ENCODE data around the gene MKNK2. TPM values are rescaled to one million over a fixed set of nuclear protein-coding genes. Genes with fewer than 3 reads are reported as not detected.

Gene MKNK2
- total and polyA plus RNA-seq, 2 of the 13 experiments (the other 11 are each of a cell fraction or from before 2014, with no cell fraction given) = 44.9 to 112 TPM

DNA sequence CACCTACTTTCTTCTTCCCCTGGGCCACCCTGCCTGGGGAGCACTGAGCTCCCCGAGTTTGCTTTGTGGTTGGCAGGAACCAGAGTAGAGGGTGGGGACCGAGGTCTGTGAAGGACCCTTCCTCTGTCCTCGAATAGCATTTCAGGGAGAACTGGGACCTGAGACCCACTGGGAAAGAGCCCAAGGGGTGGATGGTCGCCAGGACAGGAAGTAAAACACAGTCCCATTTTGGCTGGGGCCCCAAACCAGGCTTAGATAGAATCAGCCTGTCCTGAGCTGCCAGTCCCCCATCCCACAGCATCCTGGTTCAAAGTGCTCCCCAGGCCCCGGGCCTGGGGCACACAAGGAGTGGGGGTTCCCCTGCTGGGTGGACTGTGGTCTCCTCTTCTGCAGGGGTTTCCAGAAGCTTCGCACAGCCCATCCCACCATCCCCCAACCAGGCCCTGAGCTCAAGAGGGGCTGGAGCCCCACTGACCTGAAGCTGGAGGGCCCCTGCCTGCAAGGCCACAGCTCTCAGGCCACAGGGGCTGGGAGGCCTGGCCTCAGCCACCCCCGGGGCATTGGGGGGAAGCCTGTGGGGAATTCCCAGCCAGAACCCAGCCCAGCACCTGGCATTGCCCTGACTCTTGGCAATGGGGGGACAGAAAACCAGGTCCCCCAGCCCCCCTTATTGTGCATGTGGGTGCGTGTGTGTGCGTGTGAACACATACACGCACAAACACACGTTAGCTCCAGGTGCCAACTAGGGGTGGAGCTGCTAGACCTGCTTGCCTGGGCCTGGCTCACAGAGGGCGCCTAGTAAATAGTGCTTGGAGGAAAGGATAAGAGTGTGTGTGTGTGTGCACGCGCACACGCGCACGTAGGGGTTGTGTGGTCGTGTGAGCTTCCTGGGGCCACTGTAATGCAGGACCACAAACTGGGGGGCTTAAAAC is 995 bp upstream of the MKNK2 start (continued):
- TF ChIP-seq, protein P1, sequence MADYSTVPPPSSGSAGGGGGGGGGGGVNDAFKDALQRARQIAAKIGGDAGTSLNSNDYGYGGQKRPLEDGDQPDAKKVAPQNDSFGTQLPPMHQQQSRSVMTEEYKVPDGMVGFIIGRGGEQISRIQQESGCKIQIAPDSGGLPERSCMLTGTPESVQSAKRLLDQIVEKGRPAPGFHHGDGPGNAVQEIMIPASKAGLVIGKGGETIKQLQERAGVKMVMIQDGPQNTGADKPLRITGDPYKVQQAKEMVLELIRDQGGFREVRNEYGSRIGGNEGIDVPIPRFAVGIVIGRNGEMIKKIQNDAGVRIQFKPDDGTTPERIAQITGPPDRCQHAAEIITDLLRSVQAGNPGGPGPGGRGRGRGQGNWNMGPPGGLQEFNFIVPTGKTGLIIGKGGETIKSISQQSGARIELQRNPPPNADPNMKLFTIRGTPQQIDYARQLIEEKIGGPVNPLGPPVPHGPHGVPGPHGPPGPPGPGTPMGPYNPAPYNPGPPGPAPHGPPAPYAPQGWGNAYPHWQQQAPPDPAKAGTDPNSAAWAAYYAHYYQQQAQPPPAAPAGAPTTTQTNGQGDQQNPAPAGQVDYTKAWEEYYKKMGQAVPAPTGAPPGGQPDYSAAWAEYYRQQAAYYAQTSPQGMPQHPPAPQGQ (CRISPR knock-in tag; IDR thresholded peaks at IDR 0.05; ENCODE audit: borderline replicate concordance) = no peak
- TF ChIP-seq CC2D1A (CRISPR knock-in tag; IDR thresholded peaks at IDR 0.05) (no peak), ZNF20 (CRISPR knock-in tag; IDR thresholded peaks at IDR 0.05) (no peak), ZBTB42 (CRISPR knock-in tag; IDR thresholded peaks at IDR 0.05) (peak; percentile 64), ZNF775 (CRISPR knock-in tag; IDR thresholded peaks at IDR 0.05; ENCODE audit: borderline replicate concordance) (no peak), ZNF253 (CRISPR knock-in tag; IDR thresholded peaks at IDR 0.05; ENCODE audit: borderline replicate concordance) (0 out of 2 replicates have a peak, but pooled peaks have one; percentile 75), CBFB (CRISPR knock-in tag; IDR thresholded peaks at IDR 0.05) (no peak), POLR2A (IDR thresholded peaks at IDR 0.05; ENCODE audit: insufficient read depth in 1 of 2, low read depth in 2 of 2, low read length in 2 of 2) (peak in 1 of 2 experiments; percentile 13; a peak in 1 of 4 replicates), ZMYM3 (CRISPR knock-in tag; IDR thresholded peaks at IDR 0.05) (no peak; the same call in 1 of the 2 replicates)
- TF ChIP-seq, protein P2, sequence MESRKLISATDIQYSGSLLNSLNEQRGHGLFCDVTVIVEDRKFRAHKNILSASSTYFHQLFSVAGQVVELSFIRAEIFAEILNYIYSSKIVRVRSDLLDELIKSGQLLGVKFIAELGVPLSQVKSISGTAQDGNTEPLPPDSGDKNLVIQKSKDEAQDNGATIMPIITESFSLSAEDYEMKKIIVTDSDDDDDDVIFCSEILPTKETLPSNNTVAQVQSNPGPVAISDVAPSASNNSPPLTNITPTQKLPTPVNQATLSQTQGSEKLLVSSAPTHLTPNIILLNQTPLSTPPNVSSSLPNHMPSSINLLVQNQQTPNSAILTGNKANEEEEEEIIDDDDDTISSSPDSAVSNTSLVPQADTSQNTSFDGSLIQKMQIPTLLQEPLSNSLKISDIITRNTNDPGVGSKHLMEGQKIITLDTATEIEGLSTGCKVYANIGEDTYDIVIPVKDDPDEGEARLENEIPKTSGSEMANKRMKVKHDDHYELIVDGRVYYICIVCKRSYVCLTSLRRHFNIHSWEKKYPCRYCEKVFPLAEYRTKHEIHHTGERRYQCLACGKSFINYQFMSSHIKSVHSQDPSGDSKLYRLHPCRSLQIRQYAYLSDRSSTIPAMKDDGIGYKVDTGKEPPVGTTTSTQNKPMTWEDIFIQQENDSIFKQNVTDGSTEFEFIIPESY (CRISPR knock-in tag; IDR thresholded peaks at IDR 0.05) = peak; percentile 93
- TF ChIP-seq, protein P3, sequence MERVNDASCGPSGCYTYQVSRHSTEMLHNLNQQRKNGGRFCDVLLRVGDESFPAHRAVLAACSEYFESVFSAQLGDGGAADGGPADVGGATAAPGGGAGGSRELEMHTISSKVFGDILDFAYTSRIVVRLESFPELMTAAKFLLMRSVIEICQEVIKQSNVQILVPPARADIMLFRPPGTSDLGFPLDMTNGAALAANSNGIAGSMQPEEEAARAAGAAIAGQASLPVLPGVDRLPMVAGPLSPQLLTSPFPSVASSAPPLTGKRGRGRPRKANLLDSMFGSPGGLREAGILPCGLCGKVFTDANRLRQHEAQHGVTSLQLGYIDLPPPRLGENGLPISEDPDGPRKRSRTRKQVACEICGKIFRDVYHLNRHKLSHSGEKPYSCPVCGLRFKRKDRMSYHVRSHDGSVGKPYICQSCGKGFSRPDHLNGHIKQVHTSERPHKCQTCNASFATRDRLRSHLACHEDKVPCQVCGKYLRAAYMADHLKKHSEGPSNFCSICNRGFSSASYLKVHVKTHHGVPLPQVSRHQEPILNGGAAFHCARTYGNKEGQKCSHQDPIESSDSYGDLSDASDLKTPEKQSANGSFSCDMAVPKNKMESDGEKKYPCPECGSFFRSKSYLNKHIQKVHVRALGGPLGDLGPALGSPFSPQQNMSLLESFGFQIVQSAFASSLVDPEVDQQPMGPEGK (CRISPR knock-in tag; IDR thresholded peaks at IDR 0.05) = peak; percentile 36
- TF ChIP-seq, protein P4, sequence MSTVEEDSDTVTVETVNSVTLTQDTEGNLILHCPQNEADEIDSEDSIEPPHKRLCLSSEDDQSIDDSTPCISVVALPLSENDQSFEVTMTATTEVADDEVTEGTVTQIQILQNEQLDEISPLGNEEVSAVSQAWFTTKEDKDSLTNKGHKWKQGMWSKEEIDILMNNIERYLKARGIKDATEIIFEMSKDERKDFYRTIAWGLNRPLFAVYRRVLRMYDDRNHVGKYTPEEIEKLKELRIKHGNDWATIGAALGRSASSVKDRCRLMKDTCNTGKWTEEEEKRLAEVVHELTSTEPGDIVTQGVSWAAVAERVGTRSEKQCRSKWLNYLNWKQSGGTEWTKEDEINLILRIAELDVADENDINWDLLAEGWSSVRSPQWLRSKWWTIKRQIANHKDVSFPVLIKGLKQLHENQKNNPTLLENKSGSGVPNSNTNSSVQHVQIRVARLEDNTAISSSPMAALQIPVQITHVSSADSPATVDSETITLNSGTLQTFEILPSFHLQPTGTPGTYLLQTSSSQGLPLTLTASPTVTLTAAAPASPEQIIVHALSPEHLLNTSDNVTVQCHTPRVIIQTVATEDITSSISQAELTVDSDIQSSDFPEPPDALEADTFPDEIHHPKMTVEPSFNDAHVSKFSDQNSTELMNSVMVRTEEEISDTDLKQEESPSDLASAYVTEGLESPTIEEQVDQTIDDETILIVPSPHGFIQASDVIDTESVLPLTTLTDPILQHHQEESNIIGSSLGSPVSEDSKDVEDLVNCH (CRISPR knock-in tag; IDR thresholded peaks at IDR 0.05) = no peak

Measured in HepG2 (cell line).